DMS 273 (cell line): ENCODE results near the gene LAMB4.

Experiments
- DNase-seq: peaks from one replicate; lab custom pipeline; 2025; ENCODE audit not compliant: unreplicated experiment; lab: John Stamatoyannopoulos, UW

LAMB4 gene

GRCh38 chr7:107973861-107974260 lies 156.3 kb downstream of the LAMB4 start:
- DNase-seq = no peak
